Measurements from ENCODE around the gene MAT2B. TPM values are rescaled to one million over a fixed set of nuclear protein-coding genes. Genes with fewer than 3 reads are reported as not detected.

Gene MAT2B
- 45.2 to 59.9 TPM (median 52.9 TPM) in 5 replicates for total RNA-seq (2022; extraction: Qiagen RNA extraction; ENCODE audit: low read depth)

DNA sequence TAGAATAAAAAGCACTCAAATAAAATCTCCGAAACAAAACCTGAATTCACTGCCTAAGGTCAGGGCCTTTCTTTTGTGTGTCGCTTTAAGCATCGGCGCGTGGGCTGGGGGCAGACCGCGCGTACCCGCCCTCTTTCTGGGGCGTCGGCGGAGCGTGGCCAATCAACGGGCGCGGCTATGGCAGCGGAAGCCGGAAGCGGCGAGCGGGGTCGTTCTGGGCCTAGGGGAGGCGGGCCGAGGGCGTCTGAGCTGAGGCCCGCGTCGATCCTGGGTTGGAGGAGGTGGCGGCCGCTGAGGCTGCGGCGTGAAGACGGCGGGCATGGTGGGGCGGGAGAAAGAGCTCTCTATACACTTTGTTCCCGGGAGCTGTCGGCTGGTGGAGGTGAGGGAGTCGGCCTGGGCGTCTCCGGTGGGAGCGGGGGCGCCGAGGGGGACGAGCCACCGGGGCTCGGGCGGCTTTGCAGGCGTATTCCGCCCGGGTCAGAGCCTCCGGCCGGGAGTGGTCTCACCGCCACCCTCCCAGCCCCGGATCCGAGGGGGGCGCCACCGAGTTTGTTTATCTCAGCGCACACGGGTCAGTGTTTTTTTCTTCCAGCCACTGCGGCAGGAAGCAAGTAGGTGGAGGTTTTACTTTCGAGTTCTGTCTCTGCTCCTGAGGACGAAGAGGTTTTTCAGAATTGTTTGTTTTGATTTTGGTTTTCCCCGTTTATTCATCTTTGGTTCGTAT is at the start of gene MAT2B:
Gene MAT2B (plus strand): TSS at position 252 of the 727 bp plus-strand sequence. CDS start 68 bp downstream, at position 320.

DNA sequence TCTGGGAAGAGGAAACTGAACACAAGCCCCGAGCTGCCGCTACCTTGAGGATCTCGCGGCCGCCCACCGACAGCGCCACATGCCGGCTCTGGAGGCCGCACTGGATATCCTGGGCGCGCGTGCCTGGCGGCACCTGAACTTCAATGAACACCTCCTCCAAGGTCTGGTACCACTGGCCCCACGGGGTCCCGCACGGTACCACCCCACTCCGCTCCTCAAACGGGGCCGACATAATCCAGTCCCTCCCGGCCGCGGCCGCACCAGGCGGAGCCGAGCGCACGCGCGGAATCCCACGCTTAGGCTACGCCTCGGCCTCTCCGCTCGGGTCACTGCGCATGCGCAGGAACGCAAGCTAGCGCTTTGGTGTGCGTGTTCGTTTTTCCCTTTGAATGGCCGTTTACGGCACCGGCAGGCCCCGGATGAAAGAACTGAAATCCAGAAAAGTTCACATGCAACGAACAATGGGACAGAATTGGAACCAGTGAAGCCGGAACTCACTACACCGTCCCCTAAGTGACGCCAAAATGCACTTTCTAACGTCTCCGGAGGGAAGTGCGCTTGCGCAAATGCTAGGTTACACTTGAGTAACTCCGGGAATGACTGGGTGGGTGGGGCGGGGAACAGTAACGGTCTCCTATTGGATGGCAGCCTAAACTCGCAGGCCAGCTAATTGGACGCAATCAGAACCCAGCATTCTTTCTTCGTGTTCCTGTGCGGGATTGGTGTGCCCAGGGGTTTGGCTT is 45.4 kb upstream of the MAT2B start, which contains the start of gene NUDCD2:
Gene NUDCD2 (minus strand): TSS at position 284 of the 743 bp plus-strand sequence. CDS start 52 bp downstream, at position 232.

GRCh38 chr5:163460562-163461171 is 44.8 kb upstream of the MAT2B start, which contains the start of gene HMMR:
Gene HMMR (plus strand): TSS chr5:163460632. CDS start chr5:163460693, 61 bp downstream.

Other genes starting within 250 kb of the MAT2B start
- 53.8 to 65.6 TPM (median 61.5 TPM) in 5 replicates for gene CCNG1, start 68.0 kb upstream of the MAT2B start, total RNA-seq (2022; extraction: Qiagen RNA extraction; ENCODE audit: low read depth)
- 30.6 to 35.8 TPM (median 35.1 TPM) in 5 replicates for gene NUDCD2, start 45.5 kb upstream of the MAT2B start, total RNA-seq (2022; extraction: Qiagen RNA extraction; ENCODE audit: low read depth)
- gene HMMR, start 45.0 kb upstream of the MAT2B start, total RNA-seq (2022; extraction: Qiagen RNA extraction; ENCODE audit: low read depth) = 19.3 to 32.3 TPM (median 31.3 TPM) in 5 replicates

All from A549 treated with DMSO at 1 μM for 4 hours (cell line).